ENCODE results near the gene SMIM5.
A peak's percentile ranks its signal among the peaks of the same experiment; 100 is the strongest.

Gene SMIM5

DNA sequence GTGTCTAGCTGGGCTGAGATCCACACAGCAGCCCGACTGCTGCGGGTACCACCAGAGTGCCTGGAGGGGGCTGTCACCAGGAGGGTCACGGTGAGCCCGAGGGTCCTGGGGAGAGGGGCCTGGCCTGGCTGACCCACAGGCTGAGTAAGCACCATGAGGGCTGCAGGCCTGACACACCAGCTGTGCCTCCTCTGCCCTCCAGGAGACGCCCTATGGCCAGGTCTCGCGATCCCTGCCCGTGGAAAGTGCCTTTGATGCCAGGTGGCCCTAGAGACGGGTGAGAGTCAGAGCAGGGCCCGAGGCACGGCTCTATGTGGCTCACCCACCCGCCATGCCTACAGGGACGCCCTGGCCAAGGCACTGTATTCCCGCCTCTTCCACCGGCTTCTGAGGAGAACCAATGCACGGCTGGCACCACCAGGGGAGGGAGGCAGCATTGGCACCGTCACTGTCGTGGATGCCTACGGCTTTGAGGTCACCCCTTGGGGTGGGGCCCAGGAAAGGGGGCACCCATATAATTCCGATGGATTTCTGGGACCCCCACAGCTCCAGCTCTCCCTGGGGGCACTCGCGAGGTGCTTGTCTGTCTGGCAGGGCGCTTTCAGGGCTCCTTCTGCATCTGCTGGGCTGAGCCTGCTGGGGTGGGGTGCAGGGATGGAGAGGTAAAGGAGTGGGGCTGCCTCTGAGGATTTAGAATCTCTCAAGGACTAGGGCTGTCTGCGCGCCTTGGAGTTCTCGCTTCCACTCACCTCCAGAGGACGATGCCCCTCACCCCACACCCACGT is 38.5 kb upstream of the SMIM5 start:
- DNase-seq = no peak
- no peak for TF ChIP-seq POLR2A (IDR thresholded peaks at IDR 0.05; ENCODE audit: low read length)
- TF ChIP-seq GATA1 (IDR thresholded peaks at IDR 0.05; ENCODE audit: low read depth, low read length) = no peak

GRCh38 chr17:75595284-75595919 is 37.8 kb upstream of the SMIM5 start:
- no peak for DNase-seq
- TF ChIP-seq GATA1 (IDR thresholded peaks at IDR 0.05; ENCODE audit: low read depth, low read length) = no peak
- no peak for TF ChIP-seq POLR2A (IDR thresholded peaks at IDR 0.05; ENCODE audit: low read length)

GRCh38 chr17:75595920-75596313 is 37.3 kb upstream of the SMIM5 start:
- TF ChIP-seq POLR2A (IDR thresholded peaks at IDR 0.05; ENCODE audit: low read length) (no peak), GATA1 (IDR thresholded peaks at IDR 0.05; ENCODE audit: low read depth, low read length) (no peak)

GRCh38 chr17:75596320-75597087 is 36.7 kb upstream of the SMIM5 start:
- TF ChIP-seq POLR2A (IDR thresholded peaks at IDR 0.05; ENCODE audit: low read length) (no peak), GATA1 (IDR thresholded peaks at IDR 0.05; ENCODE audit: low read depth, low read length) (no peak)
- no peak for DNase-seq

More at GRCh38 chr17:75595920-75596313, 37.3 kb upstream of the SMIM5 start:
- DNase-seq = no peak

DNA sequence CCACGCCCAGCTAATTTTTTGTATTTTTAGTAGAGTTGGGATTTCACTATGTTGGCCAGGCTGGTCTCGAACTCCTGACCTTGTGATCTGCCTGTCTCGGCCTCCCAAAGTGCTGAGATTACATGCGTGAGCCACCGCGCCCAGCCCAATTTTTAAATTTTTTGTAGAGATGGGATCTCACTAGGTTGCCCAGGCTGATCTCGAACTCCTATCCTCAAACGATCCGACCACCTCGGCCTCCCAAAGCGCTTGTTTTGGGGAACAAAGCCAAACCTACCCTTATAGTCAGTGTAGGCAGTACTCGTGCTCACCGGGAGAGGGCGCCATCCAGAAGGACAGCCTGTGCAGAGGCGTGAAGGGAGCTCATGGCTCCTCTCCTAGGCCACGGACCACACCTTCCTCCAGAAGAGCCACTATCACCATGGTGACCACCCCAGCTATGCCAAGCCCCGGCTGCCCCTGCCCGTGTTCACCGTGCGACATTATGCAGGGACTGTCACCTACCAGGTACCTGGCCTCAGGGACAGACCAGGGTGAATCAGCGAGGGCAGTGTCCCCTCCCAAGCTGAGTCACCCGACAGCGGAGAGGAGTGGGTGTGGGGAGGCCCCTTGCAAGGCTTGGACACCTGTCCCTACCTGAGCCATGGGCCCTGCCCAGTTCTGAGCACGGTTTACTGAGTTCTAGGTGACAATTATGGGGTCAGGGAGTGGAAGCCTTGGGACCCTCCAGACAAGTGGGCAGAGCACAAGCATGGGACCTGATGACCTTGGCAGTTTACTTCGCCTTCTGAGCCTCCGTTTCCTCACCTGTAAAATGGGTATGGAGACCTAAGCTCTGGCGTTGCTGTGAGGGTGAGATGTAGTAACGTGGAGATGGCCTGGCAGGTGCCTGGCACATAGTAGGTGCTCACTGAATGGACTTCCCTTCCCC is 31.9 kb upstream of the SMIM5 start:
- no peak for TF ChIP-seq POLR2A (IDR thresholded peaks at IDR 0.05; ENCODE audit: low read length)
- TF ChIP-seq GATA1 (IDR thresholded peaks at IDR 0.05; ENCODE audit: low read depth, low read length) = no peak
- peak; percentile 78 to 82 for DNase-seq

DNA sequence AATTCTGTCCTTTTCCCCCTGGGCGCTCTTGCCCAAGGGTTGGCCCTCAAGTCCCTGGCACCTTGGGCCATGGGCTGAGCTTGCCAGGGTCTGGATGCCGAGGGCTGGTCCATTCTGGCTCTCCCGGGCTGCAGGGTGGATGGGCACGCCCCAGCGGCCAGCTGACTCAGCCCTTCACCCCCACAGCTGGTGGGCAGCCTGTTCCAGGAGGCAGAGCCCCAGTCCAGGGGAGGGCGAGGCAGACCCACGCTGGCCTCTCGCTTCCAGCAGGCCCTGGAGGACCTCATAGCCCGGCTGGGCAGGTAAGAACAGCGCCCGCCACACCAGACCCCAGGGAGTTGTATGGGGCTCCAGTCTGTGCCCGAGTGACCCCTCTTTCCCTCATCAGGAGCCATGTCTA is 30.6 kb upstream of the SMIM5 start:
- DNase-seq = no peak
- TF ChIP-seq POLR2A (IDR thresholded peaks at IDR 0.05; ENCODE audit: low read length) (no peak), GATA1 (IDR thresholded peaks at IDR 0.05; ENCODE audit: low read depth, low read length) (no peak)

- no peak for TF ChIP-seq POLR2A (IDR thresholded peaks at IDR 0.05; ENCODE audit: low read length)
- no peak for TF ChIP-seq GATA1 (IDR thresholded peaks at IDR 0.05; ENCODE audit: low read depth, low read length)
- DNase-seq = no peak
Measured at GRCh38 chr17:75603123-75603522, 30.1 kb upstream of the SMIM5 start.

GRCh38 chr17:75604034-75604695 is 29.1 kb upstream of the SMIM5 start:
- TF ChIP-seq POLR2A (IDR thresholded peaks at IDR 0.05; ENCODE audit: low read length) (no peak), GATA1 (IDR thresholded peaks at IDR 0.05; ENCODE audit: low read depth, low read length) (no peak)
- no peak for DNase-seq

- TF ChIP-seq POLR2A (IDR thresholded peaks at IDR 0.05; ENCODE audit: low read length) = no peak
- no peak for TF ChIP-seq GATA1 (IDR thresholded peaks at IDR 0.05; ENCODE audit: low read depth, low read length)
- no peak for DNase-seq
Measured at GRCh38 chr17:75605790-75606189, 27.4 kb upstream of the SMIM5 start.

GRCh38 chr17:75607086-75607485 is 26.1 kb upstream of the SMIM5 start:
- TF ChIP-seq POLR2A (IDR thresholded peaks at IDR 0.05; ENCODE audit: low read length) (no peak), GATA1 (IDR thresholded peaks at IDR 0.05; ENCODE audit: low read depth, low read length) (no peak)
- DNase-seq = no peak

DNA sequence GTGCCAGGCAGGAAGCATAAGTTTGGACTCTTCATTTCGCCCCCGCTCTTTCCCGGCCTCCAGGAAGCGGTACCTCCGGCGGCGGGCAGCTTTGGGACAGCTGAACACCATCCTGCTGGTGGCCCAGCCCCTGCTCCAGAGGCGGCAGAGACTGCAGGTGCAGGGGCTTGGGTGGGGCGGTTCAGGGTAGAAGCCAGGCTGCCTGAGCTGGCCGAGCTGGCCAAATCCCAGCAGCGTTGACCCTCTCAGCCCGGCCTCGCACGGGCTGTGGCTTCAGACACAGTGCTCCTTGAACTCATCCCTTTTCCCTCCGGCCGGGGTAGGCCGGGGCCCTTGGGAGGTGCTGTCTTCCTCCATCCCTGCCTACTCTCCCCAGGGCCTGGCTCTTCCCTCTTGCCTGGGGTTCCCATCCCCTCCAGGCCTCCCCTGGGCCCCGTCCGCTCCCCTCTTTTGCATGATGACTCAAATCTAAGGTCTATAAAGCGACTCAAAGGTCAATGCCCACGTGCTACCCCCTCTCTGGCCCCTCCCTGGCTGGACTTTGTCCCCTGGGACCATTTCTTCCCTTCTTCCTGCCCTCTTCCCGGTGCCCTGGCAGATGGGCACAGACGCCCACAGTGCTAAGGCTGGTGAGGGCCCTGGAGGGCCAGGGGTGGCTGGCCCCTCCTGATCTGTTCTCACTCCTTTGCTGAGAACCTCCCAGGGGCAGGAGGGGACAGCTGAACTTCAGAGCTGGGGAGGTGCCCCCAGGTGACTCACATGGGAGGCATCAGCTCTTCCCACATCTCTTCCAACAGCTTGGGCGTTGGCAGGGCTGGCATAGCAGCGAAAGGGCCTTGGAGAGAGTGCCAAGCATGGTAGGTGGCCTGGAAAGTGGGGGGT is 22.9 kb upstream of the SMIM5 start:
- DNase-seq = no peak
- no peak for TF ChIP-seq GATA1 (IDR thresholded peaks at IDR 0.05; ENCODE audit: low read depth, low read length)
- TF ChIP-seq POLR2A (IDR thresholded peaks at IDR 0.05; ENCODE audit: low read length) = no peak

DNA sequence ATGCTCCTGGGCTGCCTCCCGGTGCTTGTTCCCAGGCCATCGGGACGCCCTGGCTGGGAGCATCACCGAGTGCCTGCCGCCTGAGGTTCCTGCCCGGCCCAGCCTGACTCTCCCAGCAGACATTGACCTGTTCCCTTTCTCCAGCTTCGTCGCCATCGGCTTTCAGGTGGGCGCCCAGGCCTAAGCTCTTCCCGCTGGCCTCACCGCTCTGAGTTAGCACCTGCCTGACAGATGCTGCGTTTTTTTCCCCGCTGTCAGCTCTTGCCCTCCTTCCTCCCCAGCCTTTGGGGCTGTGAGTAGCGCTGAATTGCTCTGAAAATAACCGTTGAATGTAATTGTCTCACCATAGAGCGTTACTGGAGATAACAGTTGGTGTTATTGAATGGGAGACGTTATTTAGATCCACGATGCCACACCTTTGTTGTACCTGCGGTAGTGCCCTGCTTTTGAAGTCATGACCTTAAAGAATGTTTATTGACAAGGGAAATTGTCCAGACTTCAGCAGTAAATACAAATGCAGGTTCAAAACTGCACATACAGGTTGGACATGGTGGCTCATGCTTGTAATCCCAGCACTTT is 21.3 kb upstream of the SMIM5 start:
- no peak for DNase-seq
- TF ChIP-seq POLR2A (IDR thresholded peaks at IDR 0.05; ENCODE audit: low read length) (no peak), GATA1 (IDR thresholded peaks at IDR 0.05; ENCODE audit: low read depth, low read length) (no peak)
